GM12878 (cell line): ENCODE results near the gene SVIL.

Experiments
- ASH2L ChIP-seq: fragments of 300-600, 200-600 bp; sonication (generic); IDR thresholded peaks from 2 replicates; pipeline ENCODE4 v1.6.1; 2017; ENCODE audit warnings: low read depth, mild to moderate bottlenecking, borderline replicate concordance
- JUND ChIP-seq: IDR thresholded peaks from 2 replicates; pipeline ENCODE4 v1.6.1; 2012; ENCODE audit warnings: low read depth, mild to moderate bottlenecking, low read length, improper control_type of control experiment, moderate library complexity
- NFYA ChIP-seq: IDR thresholded peaks from 2 replicates; pipeline ENCODE4 v1.6.1; 2011; ENCODE audit warnings: low read depth, mild to moderate bottlenecking, low read length, improper control_type of control experiment, borderline replicate concordance
- POLR2A ChIP-seq: IDR thresholded peaks from 2 replicates; pipeline ENCODE4 v1.6.1; 2011; ENCODE audit warnings: low read depth, mild to moderate bottlenecking, low read length
- POLR2AphosphoS5 ChIP-seq: IDR thresholded peaks from 2 replicates; pipeline ENCODE4 v1.6.1; 2011; ENCODE audit warnings: mild to moderate bottlenecking, low read length, inconsistent platforms
- RFX5 ChIP-seq: IDR thresholded peaks from 2 replicates; pipeline ENCODE4 v1.6.1; 2011; ENCODE audit warnings: low read depth, low read length, improper control_type of control experiment
- TARDBP ChIP-seq: IDR thresholded peaks from 2 replicates; pipeline ENCODE4 v1.6.1; 2016; ENCODE audit warnings: borderline replicate concordance
- TF ChIP-seq, protein P1 (sequence below): IDR thresholded peaks from 2 replicates; pipeline ENCODE4 v1.6.1; 2011; ENCODE audit warnings: low read depth, mild to moderate bottlenecking, low read length, moderate library complexity, borderline replicate concordance; ENCODE audit errors: extremely low read depth

DNA sequence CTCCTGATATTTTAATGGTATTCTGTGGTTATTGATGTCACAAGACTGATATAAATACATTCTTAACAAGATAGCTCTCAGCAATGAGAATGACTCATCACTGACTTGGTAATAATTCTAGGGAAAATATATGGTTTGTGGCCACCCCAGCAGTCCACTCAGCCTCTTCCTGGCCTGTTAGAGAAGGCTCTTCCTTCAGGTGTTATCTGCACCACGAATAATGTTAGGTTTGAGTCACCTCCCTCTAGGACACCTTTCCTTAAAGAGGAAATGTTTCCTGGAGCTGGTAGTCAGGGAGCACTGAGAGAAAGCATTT is 163.3 kb downstream of the SVIL start:
- TF ChIP-seq JUND (no peak), POLR2A (no peak), ASH2L (no peak), POLR2AphosphoS5 (no peak), TARDBP (no peak), RFX5 (no peak), NFYA (no peak)
- TF ChIP-seq, protein P1, sequence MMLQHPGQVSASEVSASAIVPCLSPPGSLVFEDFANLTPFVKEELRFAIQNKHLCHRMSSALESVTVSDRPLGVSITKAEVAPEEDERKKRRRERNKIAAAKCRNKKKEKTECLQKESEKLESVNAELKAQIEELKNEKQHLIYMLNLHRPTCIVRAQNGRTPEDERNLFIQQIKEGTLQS: no peak
